H7 (cell line): ENCODE results near the gene ZNF143. TPM values are rescaled to one million over a fixed set of nuclear protein-coding genes. Genes with fewer than 3 reads are reported as not detected.
"Not testable (repeated sequence)": the region's sequence is repeated elsewhere in the genome, so short reads cannot be mapped to it uniquely, and the experiment has no call there.

Experiments
- DNase-seq: peaks from one replicate; pipeline ENCODE4 v3.0.0; 2012
- H3K27me3 ChIP-seq: 2 replicates; pipeline ENCODE4 v1.6.0; 2011; ENCODE audit warnings: mild to moderate bottlenecking, low read length; ENCODE audit not compliant: control insufficient read depth, insufficient read depth
- H3K36me3 ChIP-seq: replicated peaks from 2 replicates; pipeline ENCODE4 v1.5.1; 2011; ENCODE audit warnings: low read length; ENCODE audit not compliant: control insufficient read depth, insufficient read depth
- H3K4me3 ChIP-seq: 2 replicates; pipeline ENCODE4 v1.5.1; 2011; ENCODE audit warnings: low read depth, mild to moderate bottlenecking, control low read depth, low read length, moderate library complexity; ENCODE audit not compliant: insufficient read depth
- total RNA-seq: library from RNA; depleted of rRNA; stranded (reverse); fragments of >200 nt; shearing (Covaris generic); gene quantifications from 2 replicates; pipeline ENCODE4 v1.2.3, GENCODE V29; 2014

The ZNF143 gene
- total RNA-seq, 1 experiment from 2014 or later: 55.7 TPM

DNA sequence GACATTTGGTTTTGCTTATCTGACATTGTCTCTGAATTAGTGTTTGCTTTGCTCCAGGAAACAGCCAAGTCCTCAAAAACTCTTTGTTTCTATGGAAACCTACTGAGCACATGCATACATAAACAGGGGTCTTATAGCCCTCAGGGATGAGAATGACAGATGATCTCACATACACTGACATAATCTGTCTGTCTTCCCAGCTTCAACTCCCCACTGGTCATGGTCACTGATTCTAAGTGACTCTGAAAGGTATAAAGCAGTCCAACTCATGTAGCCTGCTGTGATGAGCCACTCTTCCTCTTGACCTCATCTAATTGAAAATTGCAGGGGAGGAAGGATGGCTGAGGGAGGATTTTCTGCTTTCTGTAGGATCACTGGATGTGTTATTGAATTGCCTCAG lies 12.6 kb downstream of the ZNF143 start:
- no peak overlapping the region for H3K4me3 ChIP-seq
- H3K36me3 ChIP-seq: peaks cover 7% of the 10 kb centered on the region
- DNase-seq: no peak
- no peaks in the 10 kb centered on the region for H3K27me3 ChIP-seq

DNA sequence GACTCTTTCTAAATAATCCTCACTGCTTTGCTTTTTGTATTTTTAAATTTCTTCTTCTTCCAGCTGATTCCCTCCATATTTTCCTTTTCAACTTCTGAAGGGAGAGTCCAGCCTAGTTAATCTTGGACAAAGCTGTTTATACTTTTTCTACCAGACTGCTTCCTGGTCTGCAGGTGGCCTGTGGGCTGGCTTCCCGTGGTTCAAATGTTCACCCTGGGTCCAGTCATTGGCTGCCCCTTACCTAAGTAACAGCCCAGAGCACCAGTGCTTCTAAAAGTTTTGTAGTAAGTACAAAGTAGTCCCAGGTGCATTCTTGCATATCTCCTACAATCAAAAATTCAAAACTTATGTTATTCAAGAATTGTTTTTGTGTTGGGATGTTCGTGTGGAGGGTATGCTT lies 19.1 kb downstream of the ZNF143 start:
- Histone ChIP-seq H3K27me3 (no peaks in the 10 kb centered on the region), H3K36me3 (peaks cover 6% of the 10 kb centered on the region), H3K4me3 (no peak overlapping the region)
- DNase-seq: no peak

DNA sequence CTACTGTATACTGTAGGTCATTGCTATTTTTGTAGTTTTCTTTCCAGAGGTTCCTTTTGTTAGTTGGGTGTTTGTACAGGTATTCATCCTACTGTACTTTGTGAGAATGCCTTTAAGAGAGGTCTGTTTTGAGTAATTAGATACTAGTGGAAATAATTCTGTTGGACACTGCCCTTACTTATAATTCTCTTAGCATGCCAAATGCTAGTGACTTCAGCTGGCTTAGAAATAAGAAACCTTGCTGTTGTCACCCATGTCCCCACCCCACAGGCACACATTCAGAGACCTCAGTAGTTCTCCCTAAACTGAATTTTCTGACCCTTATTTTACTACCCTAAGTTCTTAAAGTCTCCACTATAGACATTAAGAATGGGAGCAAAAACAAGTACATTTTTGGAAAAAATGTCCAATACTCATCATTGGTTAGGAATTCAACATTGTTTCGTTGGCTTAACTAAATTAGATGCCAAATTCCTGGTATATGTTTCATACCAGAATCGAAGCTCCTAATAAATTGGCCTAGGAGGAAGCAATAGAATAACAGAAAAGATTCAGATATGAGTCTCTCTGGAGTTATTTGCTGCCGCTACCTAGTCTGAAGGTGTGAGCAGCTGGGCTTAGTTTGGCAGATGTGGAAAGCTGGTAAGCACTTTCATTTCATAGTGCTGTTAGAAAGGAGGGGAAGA lies 28.4 kb downstream of the ZNF143 start:
- no peak overlapping the region for H3K4me3 ChIP-seq
- no peak for DNase-seq
- H3K27me3 ChIP-seq: no peaks in the 10 kb centered on the region
- H3K36me3 ChIP-seq: peaks cover 6% of the 10 kb centered on the region

DNA sequence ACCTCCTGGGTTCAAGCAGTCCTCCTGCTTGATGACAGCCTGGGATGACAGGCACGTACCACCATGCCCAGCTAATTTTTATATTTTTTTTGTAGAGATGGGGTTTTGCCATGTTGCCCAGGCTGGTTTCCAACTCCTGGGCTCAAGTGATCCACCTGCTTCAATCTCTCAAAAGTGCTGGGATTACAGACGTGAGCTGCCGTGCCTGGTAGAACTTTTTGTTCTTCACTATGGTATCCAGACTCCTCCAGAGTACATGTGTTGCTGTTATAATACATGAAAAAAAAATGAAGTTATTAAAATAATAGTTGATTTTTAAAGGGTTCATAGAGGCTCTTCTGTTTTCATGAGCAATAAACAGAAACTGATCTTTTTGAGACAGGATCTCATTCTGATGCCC lies 29.6 kb downstream of the ZNF143 start:
- Histone ChIP-seq H3K27me3 (no peaks in the 10 kb centered on the region), H3K4me3 (no peak overlapping the region), H3K36me3 (peaks cover 6% of the 10 kb centered on the region)
- DNase-seq: no peak

DNA sequence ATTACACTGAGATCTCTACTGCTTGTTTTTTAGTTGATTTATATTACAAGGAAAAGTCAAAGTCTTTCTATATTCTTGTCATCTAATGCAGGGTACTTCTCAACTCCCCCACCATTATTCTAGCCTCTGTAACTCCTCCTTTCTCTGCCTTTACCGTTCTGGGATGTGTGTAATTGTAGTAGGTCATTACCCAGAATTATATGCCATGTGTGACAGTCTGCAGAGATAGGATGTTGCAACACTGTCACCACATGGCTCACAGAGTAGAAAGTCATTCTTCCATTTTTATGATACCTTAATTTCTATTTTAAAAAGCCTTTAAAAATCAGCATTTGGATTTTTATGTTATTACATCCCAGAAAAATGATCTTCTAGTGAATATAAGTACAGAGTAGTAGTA lies 32.7 kb downstream of the ZNF143 start:
- peaks cover 8% of the 10 kb centered on the region for H3K36me3 ChIP-seq
- no peak overlapping the region for H3K4me3 ChIP-seq
- no peak for DNase-seq
- H3K27me3 ChIP-seq: no peaks in the 10 kb centered on the region

DNA sequence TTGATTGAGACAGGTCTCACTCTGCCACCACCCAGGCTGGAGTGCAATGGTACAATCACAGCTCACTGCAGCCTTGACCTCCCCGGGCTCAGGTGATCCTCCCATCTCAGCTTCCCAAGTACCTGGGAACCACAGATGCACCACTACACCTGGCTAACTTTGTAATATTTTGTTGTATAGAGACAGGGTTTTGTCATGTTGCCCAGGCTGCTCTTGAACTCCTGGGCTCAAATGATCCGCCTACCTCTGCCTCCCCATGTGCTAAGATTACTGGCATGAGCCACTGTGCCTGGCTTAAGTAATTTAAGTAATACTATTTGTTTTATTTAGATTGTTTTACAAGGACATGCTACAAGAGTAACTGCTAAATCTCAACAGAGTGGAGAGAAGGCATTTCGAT lies 33.5 kb downstream of the ZNF143 start:
- H3K27me3 ChIP-seq: no peaks in the 10 kb centered on the region
- no peak overlapping the region for H3K4me3 ChIP-seq
- no peak for DNase-seq
- peaks cover 8% of the 10 kb centered on the region for H3K36me3 ChIP-seq

DNA sequence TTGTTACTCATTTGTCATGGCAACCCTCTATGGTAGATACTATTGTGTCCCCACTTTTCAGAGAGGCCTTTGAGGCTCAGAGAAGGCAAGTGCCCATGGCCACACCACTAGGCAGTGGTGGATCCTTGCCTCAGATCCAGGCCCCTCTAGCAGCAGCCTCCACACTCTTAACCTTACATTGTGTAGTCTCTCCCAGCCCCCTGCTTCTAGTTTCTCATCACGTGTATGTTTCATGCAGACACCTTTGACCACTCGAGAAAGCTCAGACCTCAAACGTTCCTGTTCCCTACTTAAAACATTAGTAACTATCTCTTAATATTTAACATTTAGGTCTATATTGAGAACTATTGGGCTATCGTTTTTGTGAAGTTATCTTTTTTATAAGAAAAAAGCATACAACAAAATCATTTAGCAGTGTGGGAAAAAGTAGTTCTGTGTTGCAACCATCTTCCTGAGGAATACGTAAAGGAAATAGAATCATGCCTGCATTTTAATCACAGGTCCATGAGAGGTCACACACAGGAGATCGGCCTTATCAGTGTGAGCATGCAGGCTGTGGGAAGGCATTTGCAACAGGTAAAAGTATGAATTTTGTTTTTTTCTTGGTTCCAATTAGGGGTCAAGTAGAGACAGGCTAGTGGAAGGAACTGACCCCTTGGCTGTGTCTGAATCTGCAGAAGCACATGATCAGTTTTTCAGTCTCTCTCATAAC lies 35.1 kb downstream of the ZNF143 start:
- Histone ChIP-seq H3K27me3 (no peaks in the 10 kb centered on the region), H3K4me3 (no peak overlapping the region), H3K36me3 (peaks cover 6% of the 10 kb centered on the region)
- no peak for DNase-seq

DNA sequence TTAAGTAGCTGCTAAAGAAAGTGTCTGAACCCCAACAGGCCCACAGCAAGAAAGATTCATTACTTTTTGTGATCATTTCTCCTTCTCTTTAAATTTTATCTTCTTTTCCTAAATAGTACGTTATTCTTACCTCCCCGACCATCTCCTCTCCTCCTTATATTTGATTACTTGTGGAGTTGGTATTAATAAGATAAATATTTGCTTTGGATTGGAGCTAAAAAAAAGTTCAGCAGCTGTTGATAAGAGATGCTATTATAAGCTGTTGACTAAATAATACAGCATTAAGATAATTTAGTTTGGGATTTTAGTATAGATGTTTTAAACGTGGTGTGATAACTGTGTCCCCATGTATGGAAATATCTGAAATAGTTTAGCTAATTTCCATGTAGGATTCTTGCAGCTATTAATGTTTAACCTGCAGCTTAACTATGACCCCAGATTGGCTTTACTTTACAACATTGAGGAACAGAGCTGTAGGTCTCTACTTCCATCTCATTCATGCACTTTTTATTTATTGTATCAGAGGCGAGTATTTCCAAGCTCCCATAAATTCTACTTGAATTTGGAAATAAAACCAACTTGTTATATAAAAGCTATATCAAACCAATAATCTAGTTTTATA lies 37.8 kb downstream of the ZNF143 start:
- Histone ChIP-seq H3K36me3 (peaks cover 11% of the 10 kb centered on the region), H3K27me3 (no peaks in the 10 kb centered on the region), H3K4me3 (no peak overlapping the region)
- DNase-seq: no peak

DNA sequence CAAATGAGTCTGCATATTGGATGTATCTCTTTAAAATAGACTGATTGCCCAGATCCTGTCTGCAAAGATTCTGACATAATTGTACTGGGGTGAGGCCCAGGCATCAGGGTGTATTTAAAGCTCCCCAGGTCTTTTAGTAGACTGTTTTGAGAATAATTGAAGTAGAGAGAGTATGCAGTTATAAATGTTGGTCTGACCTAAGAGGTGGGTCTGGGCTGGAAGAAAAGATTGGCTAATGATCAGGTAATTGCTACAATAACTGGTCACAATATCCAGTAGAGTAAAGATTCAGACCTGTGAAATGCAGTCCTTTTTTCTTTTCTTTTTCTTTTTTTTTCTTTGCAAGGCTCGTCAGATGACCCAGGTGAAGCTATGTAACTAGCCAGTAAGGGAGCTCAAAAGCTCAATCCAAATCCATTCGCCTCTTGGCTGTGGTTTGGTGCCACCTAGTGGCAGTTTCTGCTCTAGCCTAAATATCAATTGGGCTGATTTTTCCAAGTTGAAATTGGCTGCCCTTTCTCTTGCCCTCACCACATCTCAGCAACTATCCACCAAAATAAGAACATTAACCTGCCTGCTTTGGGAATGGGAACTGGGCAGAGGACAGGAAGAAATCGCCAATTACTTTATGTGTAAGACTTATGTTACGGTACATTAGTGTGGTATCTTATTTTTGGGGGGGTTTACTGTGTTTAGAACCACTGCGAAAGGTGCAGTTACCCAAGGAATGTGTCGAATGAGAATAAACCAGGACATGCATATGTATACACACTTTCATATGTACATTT lies 45.9 kb downstream of the ZNF143 start:
- no peak overlapping the region for H3K4me3 ChIP-seq
- DNase-seq: peak; percentile 73
- H3K27me3 ChIP-seq: no peaks in the 10 kb centered on the region
- 0 out of 2 replicates have a peak, but pooled peaks cover 3% of the 10 kb centered on the region for H3K36me3 ChIP-seq

DNA sequence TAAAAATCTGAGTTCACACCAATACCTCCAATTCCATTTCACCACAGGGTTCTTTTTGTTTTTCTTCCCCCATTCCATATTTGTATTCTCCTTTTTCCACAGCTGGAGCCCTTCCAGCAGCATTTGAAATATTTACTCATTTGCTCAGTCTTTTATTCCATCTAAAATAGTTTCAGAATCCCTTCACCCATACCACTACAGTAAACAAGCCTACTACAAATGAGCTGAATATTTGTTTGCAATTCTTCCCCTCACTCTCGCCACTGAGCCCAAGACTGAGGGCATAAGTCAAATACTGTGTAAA lies 46.4 kb downstream of the ZNF143 start:
- no peak for DNase-seq
- H3K27me3 ChIP-seq: no peaks in the 10 kb centered on the region
- H3K4me3 ChIP-seq: no peak overlapping the region
- H3K36me3 ChIP-seq: 0 out of 2 replicates have a peak, but pooled peaks cover 3% of the 10 kb centered on the region

DNA sequence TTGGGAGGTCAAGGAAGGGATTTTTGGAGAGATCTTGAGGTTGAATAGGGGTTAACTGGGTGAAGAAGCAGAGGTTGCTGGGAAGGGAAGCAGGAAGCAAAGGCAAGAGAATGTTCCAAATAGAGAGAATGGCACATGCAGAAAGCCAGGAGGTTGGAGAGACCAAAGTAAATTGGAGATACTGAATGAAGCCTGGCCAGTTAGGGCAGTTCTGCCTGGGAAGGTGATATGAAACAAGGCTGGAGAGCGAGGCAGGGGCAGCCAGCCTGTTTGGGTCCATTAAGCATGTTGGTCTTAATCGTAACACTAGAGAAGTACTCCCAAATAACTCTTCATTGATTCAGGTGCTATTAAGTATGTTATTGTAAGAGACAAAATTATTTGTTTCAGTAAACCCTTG lies 48.2 kb downstream of the ZNF143 start:
- peaks cover 6% of the 10 kb centered on the region for H3K36me3 ChIP-seq
- H3K27me3 ChIP-seq: no peaks in the 10 kb centered on the region
- no peak for DNase-seq
- no peak overlapping the region for H3K4me3 ChIP-seq

DNA sequence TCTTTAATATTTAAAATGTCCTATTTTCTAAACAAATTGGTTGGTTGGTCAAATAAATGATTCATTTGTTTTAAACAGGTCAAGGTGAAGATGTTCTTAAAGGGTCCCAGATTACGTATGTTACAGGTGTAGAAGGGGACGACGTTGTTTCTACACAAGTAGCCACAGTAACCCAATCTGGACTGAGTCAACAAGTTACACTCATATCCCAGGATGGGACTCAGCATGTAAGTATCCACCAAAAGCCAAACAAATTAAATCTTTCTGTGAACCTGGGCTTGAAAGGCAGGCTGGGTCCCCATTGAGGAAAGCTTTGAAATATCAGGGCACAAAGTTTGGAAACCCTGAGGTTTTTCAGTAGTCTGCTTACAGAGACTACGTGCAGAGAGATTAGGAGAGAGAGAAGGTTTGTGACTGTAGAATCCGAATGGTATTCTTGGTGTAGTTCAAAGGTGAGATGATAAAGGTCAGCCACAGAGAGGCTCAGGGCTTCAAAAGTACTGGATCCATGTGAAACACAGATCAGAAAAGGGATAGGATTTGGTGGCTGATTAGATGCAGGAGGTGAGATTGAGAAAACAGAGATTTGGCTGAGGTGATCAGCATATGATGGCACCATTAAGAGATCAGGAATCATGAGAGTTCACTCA lies 51.7 kb downstream of the ZNF143 start:
- Histone ChIP-seq H3K4me3 (no peak overlapping the region), H3K27me3 (no peaks in the 10 kb centered on the region), H3K36me3 (peaks cover 6% of the 10 kb centered on the region)
- no peak for DNase-seq

DNA sequence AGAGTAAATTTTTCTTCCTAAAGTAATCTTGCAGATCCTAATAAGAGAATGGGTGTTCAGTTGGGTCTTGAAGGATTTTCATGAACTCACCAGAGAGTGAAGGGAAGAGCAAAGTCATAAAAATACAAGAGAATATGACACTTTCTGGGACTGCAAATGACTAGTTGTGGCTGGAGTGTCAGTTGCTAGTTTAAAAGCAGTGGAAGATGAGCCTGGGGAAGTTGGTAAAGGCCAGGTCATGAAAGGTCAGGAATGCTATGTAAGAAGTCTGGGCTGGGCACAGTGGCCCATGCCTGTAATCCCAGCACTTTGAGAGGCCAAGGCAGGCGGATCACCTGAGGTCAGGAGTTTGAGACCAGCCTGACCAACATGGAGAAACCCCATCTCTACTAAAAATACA lies 53.8 kb downstream of the ZNF143 start:
- not testable (repeated sequence) for H3K36me3 ChIP-seq, H3K27me3 ChIP-seq, H3K4me3 ChIP-seq, DNase-seq

DNA sequence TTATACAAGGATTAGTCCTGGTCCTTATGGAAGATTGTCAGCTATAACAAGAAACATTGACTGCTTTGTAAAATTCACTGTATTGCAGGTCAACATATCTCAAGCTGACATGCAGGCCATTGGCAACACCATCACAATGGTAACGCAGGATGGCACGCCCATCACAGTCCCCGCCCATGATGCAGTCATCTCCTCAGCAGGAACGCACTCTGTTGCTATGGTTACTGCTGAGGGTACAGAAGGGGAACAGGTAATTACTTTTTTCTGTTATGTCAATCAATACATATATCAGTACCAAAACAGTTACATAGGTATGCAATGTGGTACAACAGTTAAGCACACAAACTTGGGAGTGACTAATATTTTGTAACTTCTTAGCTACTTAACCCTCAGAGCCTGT lies 55.3 kb downstream of the ZNF143 start:
- H3K36me3 ChIP-seq: peaks cover 3% of the 10 kb centered on the region
- DNase-seq: peak; percentile 62
- H3K27me3 ChIP-seq: no peaks in the 10 kb centered on the region
- H3K4me3 ChIP-seq: no peak overlapping the region
